DOHH2 (cell line): ENCODE data around the gene PNCK.

Experiments used
- H3F3A ChIP-seq: fragments of 200-600 bp; sonication (generic), shearing (Covaris generic); 2 replicates; pipeline ENCODE4 v1.6.0; 2016; ENCODE audit warnings: antibody characterized with exemption, mild to moderate bottlenecking; ENCODE audit not compliant: control insufficient read depth, insufficient read depth
- H3K27ac ChIP-seq: fragments of 200-600 bp; sonication (generic); 2 replicates; pipeline ENCODE4 v1.5.1; 2014; ENCODE audit warnings: low read depth, mild to moderate bottlenecking, low read length, moderate library complexity
- H3K27me3 ChIP-seq: fragments of 200-600 bp; sonication (generic); 2 replicates; pipeline ENCODE4 v1.6.1; 2014; ENCODE audit warnings: mild to moderate bottlenecking, low read length, mixed read lengths; ENCODE audit not compliant: control insufficient read depth
- H3K36me3 ChIP-seq: fragments of 200-600 bp; sonication (generic); 2 replicates; pipeline ENCODE4 v1.6.1; 2014; ENCODE audit warnings: mild to moderate bottlenecking, low read length, moderate library complexity, mixed read lengths; ENCODE audit not compliant: control insufficient read depth
- H3K4me1 ChIP-seq: fragments of 200-600 bp; sonication (generic); 2 replicates; pipeline ENCODE4 v1.6.1; 2014; ENCODE audit warnings: mild to moderate bottlenecking, low read length, mixed read lengths; ENCODE audit not compliant: control insufficient read depth
- H3K4me2 ChIP-seq: fragments of 200-600 bp; sonication (generic); 2 replicates; pipeline ENCODE4 v1.6.0; 2014; ENCODE audit warnings: mild to moderate bottlenecking, low read length, moderate library complexity
- H3K4me3 ChIP-seq: fragments of 200-600 bp; sonication (generic); 2 replicates; pipeline ENCODE4 v1.5.1; 2014; ENCODE audit warnings: mild to moderate bottlenecking, low read length, mixed read lengths
- H3K79me2 ChIP-seq: fragments of 200-600 bp; sonication (generic); 2 replicates; pipeline ENCODE4 v1.6.1; 2014; ENCODE audit warnings: mild to moderate bottlenecking, low read length, mixed read lengths; ENCODE audit not compliant: control insufficient read depth
- H3K9me2 ChIP-seq: fragments of 200-600 bp; sonication (generic); replicated peaks from 2 replicates; pipeline ENCODE4 v1.6.1; 2014; ENCODE audit warnings: mild to moderate bottlenecking, low read length, mixed read lengths; ENCODE audit not compliant: control insufficient read depth
- H3K9me3 ChIP-seq: fragments of 200-600 bp; sonication (generic); 2 replicates; pipeline ENCODE4 v1.6.1; 2014; ENCODE audit warnings: antibody characterized with exemption, low read length, mixed read lengths; ENCODE audit not compliant: control insufficient read depth, insufficient read depth
- H4K20me1 ChIP-seq: fragments of 200-600 bp; sonication (generic); 2 replicates; pipeline ENCODE4 v1.6.0; 2014; ENCODE audit warnings: low read depth, mild to moderate bottlenecking, antibody characterized with exemption, low read length, moderate library complexity; ENCODE audit not compliant: control insufficient read depth, insufficient read depth
- EZH2phosphoT487 ChIP-seq: fragments of 200-600 bp; sonication (generic); IDR thresholded peaks from 2 replicates; pipeline ENCODE4 v1.6.1; 2017; ENCODE audit warnings: borderline replicate concordance, mild to moderate bottlenecking, antibody characterized with exemption, low read length, moderate library complexity, mixed read lengths
- TF ChIP-seq, protein P1 (sequence below): fragments of 200-600 bp; sonication (generic); IDR thresholded peaks from one replicate; pipeline ENCODE4 v1.5.1; 2014; ENCODE audit warnings: antibody characterized with exemption, mild to moderate bottlenecking, low read depth, low read length; ENCODE audit not compliant: poor library complexity, severe bottlenecking

The PNCK gene

DNA sequence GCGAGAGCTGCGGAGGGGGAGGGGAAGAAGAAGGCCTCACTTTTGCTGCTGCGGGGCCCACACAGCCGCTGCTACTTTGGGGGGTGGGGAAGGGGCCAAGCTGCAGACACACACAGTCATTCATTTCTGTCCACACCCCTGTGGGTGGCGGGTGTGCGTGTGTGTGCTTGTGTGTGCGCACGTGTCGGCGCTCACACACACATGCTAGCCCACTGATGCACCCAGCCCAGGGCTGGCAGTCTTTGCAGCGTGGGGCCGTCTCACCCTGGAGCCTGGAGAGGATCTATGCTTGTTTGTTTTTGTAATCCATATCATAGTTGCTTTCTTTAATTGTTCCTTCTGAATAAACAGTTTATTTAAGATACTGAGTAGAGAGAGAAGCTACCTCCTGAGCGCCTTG is 22.7 kb downstream of the PNCK start:
- Histone ChIP-seq H3K4me3 (no peak overlapping the region), H3K27me3 (peaks cover 8% of the 10 kb centered on the region; the same call in 1 of the 2 replicates), H4K20me1 (no peaks in the 10 kb centered on the region), H3K9me3 (no peaks in the 10 kb centered on the region), H3K9me2 (no peaks in the 10 kb centered on the region), H3K4me2 (no peak overlapping the region), H3K4me1 (no peaks in the 10 kb centered on the region), H3K79me2 (no peaks in the 10 kb centered on the region), H3F3A (no peaks in the 10 kb centered on the region), H3K27ac (no peak overlapping the region), H3K36me3 (no peaks in the 10 kb centered on the region)
- no peak for TF ChIP-seq EZH2phosphoT487
- TF ChIP-seq, protein P1, sequence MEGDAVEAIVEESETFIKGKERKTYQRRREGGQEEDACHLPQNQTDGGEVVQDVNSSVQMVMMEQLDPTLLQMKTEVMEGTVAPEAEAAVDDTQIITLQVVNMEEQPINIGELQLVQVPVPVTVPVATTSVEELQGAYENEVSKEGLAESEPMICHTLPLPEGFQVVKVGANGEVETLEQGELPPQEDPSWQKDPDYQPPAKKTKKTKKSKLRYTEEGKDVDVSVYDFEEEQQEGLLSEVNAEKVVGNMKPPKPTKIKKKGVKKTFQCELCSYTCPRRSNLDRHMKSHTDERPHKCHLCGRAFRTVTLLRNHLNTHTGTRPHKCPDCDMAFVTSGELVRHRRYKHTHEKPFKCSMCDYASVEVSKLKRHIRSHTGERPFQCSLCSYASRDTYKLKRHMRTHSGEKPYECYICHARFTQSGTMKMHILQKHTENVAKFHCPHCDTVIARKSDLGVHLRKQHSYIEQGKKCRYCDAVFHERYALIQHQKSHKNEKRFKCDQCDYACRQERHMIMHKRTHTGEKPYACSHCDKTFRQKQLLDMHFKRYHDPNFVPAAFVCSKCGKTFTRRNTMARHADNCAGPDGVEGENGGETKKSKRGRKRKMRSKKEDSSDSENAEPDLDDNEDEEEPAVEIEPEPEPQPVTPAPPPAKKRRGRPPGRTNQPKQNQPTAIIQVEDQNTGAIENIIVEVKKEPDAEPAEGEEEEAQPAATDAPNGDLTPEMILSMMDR, result no peak

- Histone ChIP-seq H3F3A (no peaks in the 10 kb centered on the region), H3K4me2 (no peak overlapping the region), H3K79me2 (no peaks in the 10 kb centered on the region), H3K9me2 (no peaks in the 10 kb centered on the region), H3K27me3 (peaks cover 8% of the 10 kb centered on the region; the same call in 1 of the 2 replicates), H3K27ac (no peak overlapping the region), H3K36me3 (no peaks in the 10 kb centered on the region), H4K20me1 (no peaks in the 10 kb centered on the region), H3K4me3 (no peak overlapping the region), H3K9me3 (no peaks in the 10 kb centered on the region), H3K4me1 (no peaks in the 10 kb centered on the region)
- TF ChIP-seq, protein P1, result no peak
- TF ChIP-seq EZH2phosphoT487, result no peak
These were observed 23.5 kb downstream of the PNCK start for GRCh38 chrX:153649915-153650782.

- no peaks in the 10 kb centered on the region for H3K4me1 ChIP-seq
- no peaks in the 10 kb centered on the region for H3K9me3 ChIP-seq
- no peaks in the 10 kb centered on the region for H3K9me2 ChIP-seq
These were observed 24.3 kb downstream of the PNCK start for GRCh38 chrX:153649178-153649914.

More at GRCh38 chrX:153649178-153649914, 24.3 kb downstream of the PNCK start:
- Histone ChIP-seq H4K20me1 (no peaks in the 10 kb centered on the region), H3F3A (no peaks in the 10 kb centered on the region), H3K36me3 (no peaks in the 10 kb centered on the region), H3K27me3 (peaks cover 14% of the 10 kb centered on the region; the same call in 1 of the 2 replicates), H3K27ac (no peak overlapping the region), H3K79me2 (no peaks in the 10 kb centered on the region), H3K4me3 (no peak overlapping the region), H3K4me2 (no peak overlapping the region)
- TF ChIP-seq EZH2phosphoT487, result no peak
- TF ChIP-seq, protein P1, result peak; percentile 48
